Caco-2 (cell line): ENCODE measurements around the gene CD320. TPM values are rescaled to one million over a fixed set of nuclear protein-coding genes. Genes with fewer than 3 reads are reported as not detected.

ENCODE experiments used
- BruUV-seq: library from RNA; stranded (reverse); fragments of 400-500 nt; replicated peaks from 2 replicates; lab custom pipeline; 2021; lab: Mats Ljungman, UMichigan
- CTCF ChIA-PET: fragments of 300-600 bp; sonication (Branson Sonifier 250); formaldehyde crosslinking; loops from one replicate; lab custom pipeline; 2022; ENCODE audit warnings: antibody characterized with exemption; lab: Charles Lee
- POLR2A ChIA-PET: fragments of 300-600 bp; sonication (Branson Sonifier 250); formaldehyde crosslinking; loops from one replicate; lab custom pipeline; 2022; ENCODE audit warnings: antibody characterized with exemption; lab: Charles Lee
- DNase-seq, 2 experiments: peaks; one replicate each; pipeline versions ENCODE4 v3.0.0 to v3.0.0-alpha.2; 2020 to 2022
- H3K27me3 ChIP-seq: replicated peaks from 2 replicates; pipeline ENCODE4 v1.6.0; 2011; ENCODE audit warnings: low read length; ENCODE audit not compliant: control insufficient read depth, insufficient read depth
- H3K36me3 ChIP-seq: 2 replicates; pipeline ENCODE4 v1.5.1; 2011; ENCODE audit warnings: low read length; ENCODE audit not compliant: control insufficient read depth, insufficient read depth
- H3K4me1 ChIP-seq: fragments of 250-450 bp; sonication (Bioruptor Pico); 2 replicates; pipeline ENCODE4 v1.5.1; 2020; ENCODE audit warnings: mild to moderate bottlenecking
- H3K4me3 ChIP-seq: 2 replicates; pipeline ENCODE4 v1.5.1; 2011; ENCODE audit warnings: low read depth, mild to moderate bottlenecking, control low read depth, low read length
- H3K9me3 ChIP-seq: fragments of 250-450 bp; sonication (Bioruptor Pico); 2 replicates; pipeline ENCODE4 v1.5.1; 2020; ENCODE audit warnings: mild to moderate bottlenecking, moderate library complexity
- H3K27ac Mint-ChIP-seq: one replicate; pipeline ENCODE4 v1.8.0; 2022; ENCODE audit warnings: mixed read lengths; ENCODE audit not compliant: unreplicated experiment
- H3K27me3 Mint-ChIP-seq: one replicate; pipeline ENCODE4 v1.8.0; 2022; ENCODE audit warnings: mixed read lengths; ENCODE audit not compliant: insufficient read depth, unreplicated experiment
- H3K36me3 Mint-ChIP-seq: one replicate; pipeline ENCODE4 v1.8.0; 2022; ENCODE audit warnings: mild to moderate bottlenecking, mixed read lengths; ENCODE audit not compliant: insufficient read depth, unreplicated experiment
- H3K4me1 Mint-ChIP-seq: one replicate; pipeline ENCODE4 v1.8.0; 2022; ENCODE audit warnings: low read depth, mixed read lengths; ENCODE audit not compliant: unreplicated experiment
- H3K4me3 Mint-ChIP-seq: one replicate; pipeline ENCODE4 v1.8.0; 2022; ENCODE audit warnings: mild to moderate bottlenecking, moderate library complexity, mixed read lengths; ENCODE audit not compliant: unreplicated experiment
- H3K9me3 Mint-ChIP-seq: one replicate; pipeline ENCODE4 v1.8.0; 2022; ENCODE audit warnings: mixed read lengths; ENCODE audit not compliant: unreplicated experiment
- intact Hi-C: fragments of 100-400 bp; cut with micrococcal nuclease; formaldehyde crosslinking; loops from one replicate; pipeline ENCODE4 v1.10.0; 2022; ENCODE audit not compliant: unreplicated experiment
- total RNA-seq: library from RNA; stranded (reverse); gene quantifications from 2 replicates; pipeline ENCODE4 v1.2.3, GENCODE V29; 2022
- TF ChIP-seq, protein P1 (sequence below), 2 experiments: fragments of 200-600 bp in 1 of 2; IDR thresholded peaks; 1 replicate in 1 of 2; 2 replicates in 1 of 2; pipeline versions ENCODE4 v1.5.1 to v1.8.0; 2011 to 2022; ENCODE audit warnings: antibody characterized with exemption in 1 of 2, control low read depth in 1 of 2, inconsistent platforms in 1 of 2, low read depth in 1 of 2, low read length in 1 of 2, mild to moderate bottlenecking in 1 of 2, moderate library complexity in 1 of 2; ENCODE audit not compliant: insufficient read depth in 1 of 2, severe bottlenecking in 1 of 2, unreplicated experiment in 1 of 2

CD320 gene
- total RNA-seq, 1 experiment from 2014 or later = 81.0 TPM

DNA sequence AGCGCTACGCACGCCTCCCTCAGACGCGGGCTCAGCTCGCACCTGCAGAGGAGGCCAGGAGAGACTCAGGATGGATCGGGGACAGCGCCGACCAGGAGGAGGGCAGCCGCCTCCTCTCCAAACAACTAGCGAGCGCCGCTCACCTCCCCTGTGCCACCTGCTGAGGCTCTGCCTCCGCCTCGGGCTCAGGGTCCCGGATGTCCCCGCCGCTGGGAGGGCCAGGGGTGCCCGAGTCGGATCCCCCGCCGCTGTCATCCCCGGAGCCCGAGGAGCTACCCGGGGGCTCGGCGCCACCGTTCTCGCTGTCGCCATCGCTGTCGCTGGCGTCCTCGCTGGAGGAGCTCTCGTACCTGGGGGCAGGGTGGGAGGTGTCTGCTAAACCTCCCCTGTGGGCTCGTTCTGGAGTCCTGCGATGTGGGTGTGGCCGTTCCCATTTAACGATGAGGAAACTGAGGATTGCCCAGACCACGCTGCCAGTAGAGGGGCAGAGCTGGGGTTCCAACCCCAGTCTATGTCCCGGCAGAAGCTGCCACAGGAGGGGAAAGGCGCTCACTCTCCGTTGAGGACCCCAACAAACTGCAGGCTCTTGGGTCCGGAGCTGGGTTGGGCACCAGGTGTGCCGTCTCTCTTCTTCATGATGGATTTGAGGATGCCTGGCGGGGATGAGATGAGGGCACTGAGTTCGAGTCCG lies 25.8 kb upstream of the CD320 start:
- Mint-ChIP-seq H3K4me1 (peaks cover 8% of the 10 kb centered on the region), H3K27ac (no peak overlapping the region), H3K36me3 (no peaks in the 10 kb centered on the region), H3K9me3 (no peaks in the 10 kb centered on the region), H3K27me3 (peaks cover 3% of the 10 kb centered on the region), H3K4me3 (peak overlapping the region; percentile 52)
- H3K4me3 ChIP-seq = peak overlapping the region; percentile 54
- peaks cover 1% of the 10 kb centered on the region; the same call in 1 of the 2 replicates for H3K27me3 ChIP-seq
- DNase-seq = no peak
- POLR2A ChIA-PET = interaction anchor here (1.5 kb wide), 1 partner anchor 12 kb away, joined by 5 read pairs; the partner anchor contains the start of genes NDUFA7 and RPS28
- peaks cover 8% of the 10 kb centered on the region for H3K4me1 ChIP-seq
- no TSS peak for BruUV-seq
- no peaks in the 10 kb centered on the region for H3K36me3 ChIP-seq
- CTCF ChIA-PET = interaction anchor here (0.7 kb wide), 1 partner anchor 15 kb away, joined by 3 read pairs; no protein-coding TSS in a partner anchor
- TF ChIP-seq, protein P1, sequence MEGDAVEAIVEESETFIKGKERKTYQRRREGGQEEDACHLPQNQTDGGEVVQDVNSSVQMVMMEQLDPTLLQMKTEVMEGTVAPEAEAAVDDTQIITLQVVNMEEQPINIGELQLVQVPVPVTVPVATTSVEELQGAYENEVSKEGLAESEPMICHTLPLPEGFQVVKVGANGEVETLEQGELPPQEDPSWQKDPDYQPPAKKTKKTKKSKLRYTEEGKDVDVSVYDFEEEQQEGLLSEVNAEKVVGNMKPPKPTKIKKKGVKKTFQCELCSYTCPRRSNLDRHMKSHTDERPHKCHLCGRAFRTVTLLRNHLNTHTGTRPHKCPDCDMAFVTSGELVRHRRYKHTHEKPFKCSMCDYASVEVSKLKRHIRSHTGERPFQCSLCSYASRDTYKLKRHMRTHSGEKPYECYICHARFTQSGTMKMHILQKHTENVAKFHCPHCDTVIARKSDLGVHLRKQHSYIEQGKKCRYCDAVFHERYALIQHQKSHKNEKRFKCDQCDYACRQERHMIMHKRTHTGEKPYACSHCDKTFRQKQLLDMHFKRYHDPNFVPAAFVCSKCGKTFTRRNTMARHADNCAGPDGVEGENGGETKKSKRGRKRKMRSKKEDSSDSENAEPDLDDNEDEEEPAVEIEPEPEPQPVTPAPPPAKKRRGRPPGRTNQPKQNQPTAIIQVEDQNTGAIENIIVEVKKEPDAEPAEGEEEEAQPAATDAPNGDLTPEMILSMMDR (IDR thresholded peaks at IDR 0.05; ENCODE audit: insufficient read depth in 1 of 2, low read depth in 1 of 2, low read length in 1 of 2, severe bottlenecking in 1 of 2, unreplicated experiment in 1 of 2) = no peak
- H3K9me3 ChIP-seq = no peaks in the 10 kb centered on the region
- intact Hi-C loops = no loop called here

- POLR2A ChIA-PET = no interaction called here
- Histone ChIP-seq H3K9me3 (no peaks in the 10 kb centered on the region), H3K4me3 (no peak overlapping the region), H3K4me1 (peaks cover 8% of the 10 kb centered on the region), H3K27me3 (peaks cover 1% of the 10 kb centered on the region; the same call in 1 of the 2 replicates), H3K36me3 (no peaks in the 10 kb centered on the region)
- no peaks in the 10 kb centered on the region for H3K9me3 Mint-ChIP-seq
- TF ChIP-seq, protein P1 (IDR thresholded peaks at IDR 0.05; ENCODE audit: insufficient read depth in 1 of 2, low read depth in 1 of 2, low read length in 1 of 2, severe bottlenecking in 1 of 2, unreplicated experiment in 1 of 2) = no peak
- H3K27ac Mint-ChIP-seq = no peak overlapping the region
- H3K4me3 Mint-ChIP-seq = peak overlapping the region; percentile 52
- no TSS peak for BruUV-seq
- CTCF ChIA-PET = no interaction called here
- no peaks in the 10 kb centered on the region for H3K36me3 Mint-ChIP-seq
- peaks cover 8% of the 10 kb centered on the region for H3K4me1 Mint-ChIP-seq
- peaks cover 3% of the 10 kb centered on the region for H3K27me3 Mint-ChIP-seq
- no peak for DNase-seq
- intact Hi-C loops = no loop called here
Observed at GRCh38 chr19:8332976-8333766, 25.0 kb upstream of the CD320 start.

DNA sequence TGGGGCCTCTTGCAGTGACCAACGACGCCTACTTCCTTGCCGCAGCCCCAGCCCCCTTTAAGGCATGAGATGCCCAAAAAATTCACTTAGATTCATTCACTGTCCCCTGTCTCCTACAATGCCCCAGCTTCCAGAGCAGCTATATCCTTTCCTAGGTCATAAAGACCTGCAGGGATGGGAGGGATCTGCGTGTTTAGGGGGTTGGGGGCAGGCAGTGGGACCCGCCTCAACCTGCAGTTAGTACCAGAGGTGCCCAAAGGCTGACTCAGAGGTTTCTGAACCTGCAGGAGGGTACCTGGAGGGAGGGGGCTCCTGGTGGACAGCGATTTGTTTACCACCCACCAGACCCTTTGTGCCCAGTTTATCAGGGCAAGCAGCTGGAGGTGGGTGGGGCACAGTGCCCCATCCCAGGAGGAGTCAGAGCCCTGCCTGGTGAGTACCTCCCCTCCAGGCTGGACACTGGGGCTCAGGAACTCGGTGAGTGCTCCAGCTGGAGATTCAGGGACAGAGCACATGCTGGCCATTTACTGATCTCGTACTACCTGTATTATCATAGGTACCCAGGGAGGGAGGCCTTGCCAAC lies 23.2 kb upstream of the CD320 start:
- POLR2A ChIA-PET = no interaction called here
- TF ChIP-seq, protein P1 (IDR thresholded peaks at IDR 0.05; ENCODE audit: insufficient read depth in 1 of 2, low read depth in 1 of 2, low read length in 1 of 2, severe bottlenecking in 1 of 2, unreplicated experiment in 1 of 2) = no peak

More for the DNA sequence above, 23.2 kb upstream of the CD320 start:
- H3K27ac Mint-ChIP-seq = no peak overlapping the region
- no peak overlapping the region for H3K4me3 Mint-ChIP-seq
- no TSS peak for BruUV-seq
- H3K27me3 ChIP-seq = peaks cover 1% of the 10 kb centered on the region; the same call in 1 of the 2 replicates
- CTCF ChIA-PET = no interaction called here
- peaks cover 8% of the 10 kb centered on the region for H3K4me1 Mint-ChIP-seq
- DNase-seq = no peak
- H3K4me3 ChIP-seq = no peak overlapping the region
- H3K4me1 ChIP-seq = peaks cover 8% of the 10 kb centered on the region
- no peaks in the 10 kb centered on the region for H3K36me3 ChIP-seq
- H3K27me3 Mint-ChIP-seq = peaks cover 3% of the 10 kb centered on the region
- no peaks in the 10 kb centered on the region for H3K9me3 Mint-ChIP-seq
- intact Hi-C loops = no loop called here
- peaks cover 7% of the 10 kb centered on the region for H3K36me3 Mint-ChIP-seq
- no peaks in the 10 kb centered on the region for H3K9me3 ChIP-seq
